ENCODE measurements around the gene NBAS. TPM values are rescaled to one million over a fixed set of nuclear protein-coding genes. Genes with fewer than 3 reads are reported as not detected.

The NBAS gene
- total RNA-seq, 1 experiment from 2014 or later = 32.5 TPM

DNA sequence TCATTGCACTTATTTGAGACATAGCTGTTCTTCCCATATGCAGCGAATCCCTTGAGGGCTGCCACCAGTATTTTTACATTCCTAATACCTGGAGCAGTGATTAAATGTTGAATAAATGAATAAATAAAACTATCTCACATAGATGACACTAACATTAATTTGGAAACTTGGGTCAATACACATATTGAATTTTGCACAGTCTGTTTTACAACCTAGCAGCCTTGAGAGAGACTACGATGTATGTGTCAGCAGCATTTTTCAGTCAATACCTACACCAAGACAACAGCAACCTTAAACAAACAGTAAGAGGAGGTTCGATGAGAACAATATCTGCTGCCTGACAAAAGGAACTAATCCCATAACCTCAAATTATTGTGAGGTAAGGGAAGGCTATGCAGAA, 53.4 kb downstream of the NBAS start:
- H3K79me2 ChIP-seq (ENCODE audit: insufficient read depth, low read length) = no peaks in the 10 kb centered on the region
- no peaks in the 10 kb centered on the region for H4K20me1 ChIP-seq (ENCODE audit: control insufficient read depth, insufficient read depth, insufficient read length)
- H3K23ac ChIP-seq (ENCODE audit: insufficient read length, low read depth, low read length) = no peak overlapping the region
- no peak overlapping the region for H3K14ac ChIP-seq (ENCODE audit: insufficient read depth, low read length)
- TF ChIP-seq, protein P1, sequence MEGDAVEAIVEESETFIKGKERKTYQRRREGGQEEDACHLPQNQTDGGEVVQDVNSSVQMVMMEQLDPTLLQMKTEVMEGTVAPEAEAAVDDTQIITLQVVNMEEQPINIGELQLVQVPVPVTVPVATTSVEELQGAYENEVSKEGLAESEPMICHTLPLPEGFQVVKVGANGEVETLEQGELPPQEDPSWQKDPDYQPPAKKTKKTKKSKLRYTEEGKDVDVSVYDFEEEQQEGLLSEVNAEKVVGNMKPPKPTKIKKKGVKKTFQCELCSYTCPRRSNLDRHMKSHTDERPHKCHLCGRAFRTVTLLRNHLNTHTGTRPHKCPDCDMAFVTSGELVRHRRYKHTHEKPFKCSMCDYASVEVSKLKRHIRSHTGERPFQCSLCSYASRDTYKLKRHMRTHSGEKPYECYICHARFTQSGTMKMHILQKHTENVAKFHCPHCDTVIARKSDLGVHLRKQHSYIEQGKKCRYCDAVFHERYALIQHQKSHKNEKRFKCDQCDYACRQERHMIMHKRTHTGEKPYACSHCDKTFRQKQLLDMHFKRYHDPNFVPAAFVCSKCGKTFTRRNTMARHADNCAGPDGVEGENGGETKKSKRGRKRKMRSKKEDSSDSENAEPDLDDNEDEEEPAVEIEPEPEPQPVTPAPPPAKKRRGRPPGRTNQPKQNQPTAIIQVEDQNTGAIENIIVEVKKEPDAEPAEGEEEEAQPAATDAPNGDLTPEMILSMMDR (conservative IDR thresholded peaks at IDR 0.05) = no peak
- no peak overlapping the region for H3K9ac ChIP-seq (ENCODE audit: extremely low read depth, insufficient read length, low read length)
- no peak overlapping the region for H2BK5ac ChIP-seq (ENCODE audit: insufficient read length, low read length)
- no peak overlapping the region for H4K8ac ChIP-seq (replicated peaks; ENCODE audit: insufficient read length, low read depth, low read length)
- no peak overlapping the region for H3K18ac ChIP-seq (ENCODE audit: insufficient read length, low read depth, low read length)
- H4K5ac ChIP-seq (ENCODE audit: insufficient read length, low read depth, low read length) = no peak overlapping the region
- H3K36me3 Mint-ChIP-seq (ENCODE audit: insufficient read depth in 1 of 3, low read depth in 3 of 3) = peaks cover 5 to 10% (median 8%) of the 10 kb centered on the region in 3 experiments; a peak in 4 of 7 replicates
- no peak overlapping the region for H2AFZ ChIP-seq (ENCODE audit: low read length)
- H3K9me3 Mint-ChIP-seq = no peaks in the 10 kb centered on the region; a peak in 1 of 5 replicates
- H3K4me1 Mint-ChIP-seq = peaks cover 0 to 3% of the 10 kb centered on the region in 2 experiments; a peak in 3 of 4 replicates
- DNase-seq = no peak
- no peak overlapping the region for H3K4me3 Mint-ChIP-seq
- no peak overlapping the region for H3K4me2 ChIP-seq (ENCODE audit: insufficient read depth, insufficient read length, low read length)
- no peak overlapping the region for H3K4ac ChIP-seq (ENCODE audit: low read depth, low read length)
- H3K27me3 ChIP-seq (ENCODE audit: insufficient read depth, low read length) = no peaks in the 10 kb centered on the region
- H3K56ac ChIP-seq (ENCODE audit: insufficient read length, low read depth, low read length) = no peak overlapping the region
- no peak overlapping the region for H3K27ac ChIP-seq (ENCODE audit: insufficient read length, low read depth, low read length)
- H4K91ac ChIP-seq (ENCODE audit: insufficient read length, low read depth, low read length) = no peak overlapping the region
- no peaks in the 10 kb centered on the region for H3K23me2 ChIP-seq (ENCODE audit: insufficient read length, low read depth, low read length, poor library complexity, severe bottlenecking)
- WGBS (ENCODE audit: extremely low coverage, insufficient read length, low lambda C conversion rate) = no CpG with 5 or more reads among the region's 3 CpGs
- no peaks in the 10 kb centered on the region for H3K27me3 Mint-ChIP-seq (ENCODE audit: low read depth)
- no peak overlapping the region for H2BK120ac ChIP-seq (ENCODE audit: low read depth, low read length, poor library complexity, severe bottlenecking)
- H2BK12ac ChIP-seq (ENCODE audit: insufficient read length, low read depth, low read length) = no peak overlapping the region
- no peaks in the 10 kb centered on the region for H3K79me1 ChIP-seq (ENCODE audit: insufficient read depth, low read depth, low read length, poor library complexity, severe bottlenecking)
- no peak overlapping the region for H2AK5ac ChIP-seq (ENCODE audit: insufficient read length, low read length)
- no peaks in the 10 kb centered on the region for H3K4me1 ChIP-seq (ENCODE audit: insufficient read depth, low read length)
- H3K9me3 ChIP-seq (ENCODE audit: control insufficient read depth, low read depth, low read length) = no peaks in the 10 kb centered on the region
- no peak overlapping the region for H2BK20ac ChIP-seq (ENCODE audit: low read depth, low read length, poor library complexity, severe bottlenecking)
- H3T11ph ChIP-seq (ENCODE audit: low read length) = no peak overlapping the region
- H3K27ac Mint-ChIP-seq = no peak overlapping the region
- no peak overlapping the region for H2BK15ac ChIP-seq (ENCODE audit: low read depth, low read length)
